H1 (cell line): Measurements from ENCODE around the gene FAM53B. TPM values are rescaled to one million over a fixed set of nuclear protein-coding genes. Genes with fewer than 3 reads are reported as not detected.

ENCODE experiments used
- CTCF ChIA-PET: fragments of 300-600 bp; sonication (Branson Sonifier 250); formaldehyde crosslinking; loops from one replicate; lab custom pipeline; 2021; ENCODE audit not compliant: partially characterized antibody; lab: Charles Lee
- POLR2A ChIA-PET: fragments of 300-600 bp; sonication (Branson Sonifier 250); formaldehyde crosslinking; loops from one replicate; lab custom pipeline; 2021; ENCODE audit warnings: inconsistent platforms; ENCODE audit not compliant: partially characterized antibody; lab: Charles Lee
- DNase-seq, 2 experiments: peaks; one replicate each; pipeline versions ENCODE4 v3.0.0 to v3.0.0-alpha.2; 2010 to 2022; ENCODE audit warnings: low spot score in 2 of 2, low read depth in 1 of 2, mixed read lengths in 1 of 2
- FAIRE-seq: peaks from 2 replicates; lab custom pipeline; 2011; peaks lifted over from hg19 to GRCh38; lab: Jason Lieb, UNC
- H2AFZ ChIP-seq: 2 replicates; pipeline ENCODE4 v1.8.1; 2012; ENCODE audit warnings: low read length, inconsistent platforms
- H2AK5ac ChIP-seq: 2 replicates; pipeline ENCODE4 v1.6.1; 2013; ENCODE audit warnings: low read depth, low read length
- H2BK120ac ChIP-seq: replicated peaks from 2 replicates; pipeline ENCODE3; 2013; ENCODE audit warnings: low read depth, low read length, inconsistent platforms
- H2BK12ac ChIP-seq: 2 replicates; pipeline ENCODE4 v1.6.1; 2013; ENCODE audit warnings: low read depth, low read length
- H2BK15ac ChIP-seq: 2 replicates; pipeline ENCODE4 v1.6.1; 2013; ENCODE audit warnings: low read length
- H2BK20ac ChIP-seq: 2 replicates; pipeline ENCODE4 v1.6.1; 2013; ENCODE audit warnings: low read length
- H2BK5ac ChIP-seq: 2 replicates; pipeline ENCODE4 v1.6.1; 2013; ENCODE audit warnings: low read depth, low read length
- H3K14ac ChIP-seq: 2 replicates; pipeline ENCODE4 v1.6.1; 2013; ENCODE audit warnings: inconsistent platforms; ENCODE audit not compliant: insufficient read length
- H3K18ac ChIP-seq: 2 replicates; pipeline ENCODE4 v1.6.1; 2013; ENCODE audit warnings: low read length; ENCODE audit errors: extremely low read depth
- H3K23ac ChIP-seq: 2 replicates; pipeline ENCODE4 v1.6.1; 2013; ENCODE audit warnings: inconsistent platforms; ENCODE audit not compliant: insufficient read length
- H3K23me2 ChIP-seq: 2 replicates; pipeline ENCODE4 v1.6.1; 2013; ENCODE audit warnings: low read depth, low read length
- H3K27ac ChIP-seq: 2 replicates; pipeline ENCODE4 v1.6.1; 2011; ENCODE audit warnings: low read depth, low read length, inconsistent platforms
- H3K27me3 ChIP-seq, 4 experiments: replicated peaks in 1 of 4; 1 replicate in 1 of 4; 2 replicates in 3 of 4; pipeline versions ENCODE4 v1.6.1 to v1.8.1; 2011 to 2013; ENCODE audit warnings: low read length in 3 of 4, mild to moderate bottlenecking in 3 of 4, inconsistent platforms in 2 of 4, mixed read lengths in 2 of 4, moderate library complexity in 1 of 4; ENCODE audit not compliant: control insufficient read depth in 3 of 4, insufficient read depth in 3 of 4; ENCODE audit errors: extremely low read depth in 1 of 4
- H3K36me3 ChIP-seq, 4 experiments: 2 replicates each; pipeline versions ENCODE4 v1.6.1 to v1.8.1; 2011 to 2013; ENCODE audit warnings: mild to moderate bottlenecking in 4 of 4, low read length in 3 of 4, moderate library complexity in 2 of 4, control low read depth in 1 of 4, inconsistent platforms in 1 of 4; ENCODE audit not compliant: insufficient read depth in 4 of 4, control insufficient read depth in 2 of 4
- H3K4ac ChIP-seq: replicated peaks from 2 replicates; pipeline ENCODE3; 2013; ENCODE audit warnings: low read length, low read depth, mixed read lengths, inconsistent platforms; ENCODE audit not compliant: insufficient read length
- H3K4me1 ChIP-seq, 4 experiments: replicated peaks in 1 of 4; 1 replicate in 1 of 4; 2 replicates in 3 of 4; pipeline versions ENCODE4 v1.6.1 to v1.8.1; 2011 to 2013; ENCODE audit warnings: low read length in 3 of 4, inconsistent platforms in 2 of 4, mixed read lengths in 1 of 4; ENCODE audit not compliant: insufficient read depth in 4 of 4, control insufficient read depth in 3 of 4
- H3K4me2 ChIP-seq, 2 experiments: 2 replicates each; pipeline versions ENCODE4 v1.6.1 to v1.8.1; 2011 to 2013; ENCODE audit warnings: low read depth in 2 of 2, low read length in 2 of 2, control low read depth in 1 of 2, inconsistent platforms in 1 of 2, mild to moderate bottlenecking in 1 of 2; ENCODE audit not compliant: insufficient read depth in 1 of 2
- H3K4me3 ChIP-seq, 4 experiments: fragments of 200-600, 300-600 bp in 1 of 4; sonication (generic), shearing (Covaris generic), sonication (Bioruptor Twin) in 1 of 4; 2 replicates each; pipeline versions ENCODE4 v1.5.1 to v1.8.1; 2011 to 2016; ENCODE audit warnings: low read length in 4 of 4, low read depth in 3 of 4, control low read depth in 2 of 4, inconsistent platforms in 2 of 4, mild to moderate bottlenecking in 2 of 4, mixed read lengths in 1 of 4, moderate library complexity in 1 of 4; ENCODE audit not compliant: insufficient read depth in 2 of 4; ENCODE audit errors: extremely low read depth in 1 of 4
- H3K56ac ChIP-seq: replicated peaks from 2 replicates; pipeline ENCODE3; 2013; ENCODE audit warnings: low read depth, mild to moderate bottlenecking, mixed read lengths, low read length, inconsistent platforms; ENCODE audit not compliant: insufficient read length
- H3K79me1 ChIP-seq: 2 replicates; pipeline ENCODE4 v1.6.1; 2013; ENCODE audit warnings: low read depth, low read length, control low read depth
- H3K79me2 ChIP-seq, 2 experiments: 2 replicates each; pipeline versions ENCODE4 v1.6.1 to v1.8.1; 2012 to 2013; ENCODE audit warnings: low read length in 2 of 2, mild to moderate bottlenecking in 2 of 2, inconsistent platforms in 1 of 2; ENCODE audit not compliant: insufficient read depth in 2 of 2, control insufficient read depth in 1 of 2
- H3K9ac ChIP-seq, 4 experiments: replicated peaks in 1 of 4; 1 replicate in 1 of 4; 2 replicates in 3 of 4; pipeline versions ENCODE4 v1.6.1 to v1.8.1; 2011 to 2013; ENCODE audit warnings: low read depth in 3 of 4, low read length in 3 of 4, control low read depth in 2 of 4, mild to moderate bottlenecking in 2 of 4, moderate library complexity in 2 of 4, inconsistent platforms in 1 of 4; ENCODE audit errors: extremely low read depth in 1 of 4
- H3K9me3 ChIP-seq, 2 experiments: 2 replicates each; pipeline versions ENCODE4 v1.6.1 to v1.8.1; 2012 to 2013; ENCODE audit warnings: mild to moderate bottlenecking in 2 of 2, moderate library complexity in 2 of 2, control low read depth in 1 of 2, inconsistent platforms in 1 of 2, low read depth in 1 of 2, low read length in 1 of 2, mixed read lengths in 1 of 2; ENCODE audit not compliant: insufficient read depth in 2 of 2
- H4K20me1 ChIP-seq, 2 experiments: replicated peaks in 1 of 2; 2 replicates each; pipeline versions ENCODE3 to v1.8.1; 2011 to 2013; ENCODE audit warnings: inconsistent platforms in 2 of 2, low read length in 2 of 2, mild to moderate bottlenecking in 1 of 2; ENCODE audit not compliant: insufficient read depth in 2 of 2, control insufficient read depth in 1 of 2
- H4K5ac ChIP-seq: 2 replicates; pipeline ENCODE4 v1.6.1; 2013; ENCODE audit warnings: low read length, low read depth, mixed read lengths, inconsistent platforms; ENCODE audit not compliant: insufficient read length
- H4K8ac ChIP-seq: 2 replicates; pipeline ENCODE4 v1.8.0; 2013; ENCODE audit warnings: mild to moderate bottlenecking, moderate library complexity, low read length, inconsistent platforms; ENCODE audit not compliant: insufficient read depth; ENCODE audit errors: extremely low read depth
- H4K91ac ChIP-seq: replicated peaks from 2 replicates; pipeline ENCODE3; 2013; ENCODE audit warnings: low read length, mixed read lengths, inconsistent platforms; ENCODE audit not compliant: insufficient read length
- ASH2L ChIP-seq: fragments of 200-600, 300-600 bp; sonication (generic); IDR thresholded peaks from one replicate; pipeline ENCODE4 v1.7.1; 2017; ENCODE audit warnings: low read length
- GABPA ChIP-seq: IDR thresholded peaks from 2 replicates; pipeline ENCODE4 v1.6.1; 2011; ENCODE audit warnings: mild to moderate bottlenecking, low read length, moderate library complexity, borderline replicate concordance; ENCODE audit not compliant: insufficient read depth
- RNF2 ChIP-seq: fragments of 200-900, 300-1000 bp; sonication (generic); IDR thresholded peaks from 2 replicates; pipeline ENCODE4 v1.7.1; 2016; ENCODE audit warnings: borderline replicate concordance, low read depth, mild to moderate bottlenecking, antibody characterized with exemption, low read length; ENCODE audit not compliant: poor library complexity, severe bottlenecking; ENCODE audit errors: missing control alignments
- RXRA ChIP-seq: IDR thresholded peaks from 2 replicates; pipeline ENCODE4 v1.6.1; 2011; ENCODE audit warnings: low read depth, mild to moderate bottlenecking, low read length, moderate library complexity; ENCODE audit not compliant: insufficient read depth
- TBP ChIP-seq: IDR thresholded peaks from 2 replicates; pipeline ENCODE4 v1.6.1; 2011; ENCODE audit warnings: low read depth, low read length, improper control_type of control experiment
- WGBS, 2 experiments: shearing (Covaris generic) in 1 of 2; methylation state at CpG; one replicate each; pipeline versions ENCODE4 v1.1.6 to v1.1.7; 2013 to 2015; ENCODE audit warnings: low lambda C conversion rate in 2 of 2, mixed read lengths in 2 of 2, inconsistent platforms in 1 of 2, low coverage in 1 of 2, missing lambda C conversion rate in 1 of 2; ENCODE audit not compliant: insufficient replicate concordance in 2 of 2, insufficient coverage in 1 of 2, insufficient read length in 1 of 2; ENCODE audit errors: extremely low coverage in 1 of 2, missing lambda C conversion rate in 1 of 2; 5-methylcytosine and 5-hydroxymethylcytosine counted together
- polyA plus RNA-seq, 7 experiments: library from polyadenylated mRNA; depleted of rRNA in 3 of 7; stranded (reverse) in 5 of 7; unstranded in 2 of 7; fragments of >200 nt in 5 of 7; fragments of 200-250 nt in 2 of 7; gene quantifications; 1 replicate in 5 of 7; 2 replicates in 1 of 7; 4 replicates in 1 of 7; pipeline versions ENCODE4 v1.2.1 to v1.2.3, GENCODE V29; 2011 to 2013; ENCODE audit warnings: missing spikeins in 2 of 7, mixed read lengths in 2 of 7
- total RNA-seq: library from RNA; stranded (reverse); fragmentation: NEBNext Ultra II Directional; extraction: Animal tissue kit (Norgen Biotek cat#: 25700); gene quantifications from 2 replicates; pipeline ENCODE4 v1.2.1, GENCODE V29; 2021

Gene FAM53B
- total and polyA plus RNA-seq, 2 of the 8 experiments (the other 6 are each of a cell fraction or from before 2014, with no cell fraction given): 5.3 to 14.4 TPM

DNA sequence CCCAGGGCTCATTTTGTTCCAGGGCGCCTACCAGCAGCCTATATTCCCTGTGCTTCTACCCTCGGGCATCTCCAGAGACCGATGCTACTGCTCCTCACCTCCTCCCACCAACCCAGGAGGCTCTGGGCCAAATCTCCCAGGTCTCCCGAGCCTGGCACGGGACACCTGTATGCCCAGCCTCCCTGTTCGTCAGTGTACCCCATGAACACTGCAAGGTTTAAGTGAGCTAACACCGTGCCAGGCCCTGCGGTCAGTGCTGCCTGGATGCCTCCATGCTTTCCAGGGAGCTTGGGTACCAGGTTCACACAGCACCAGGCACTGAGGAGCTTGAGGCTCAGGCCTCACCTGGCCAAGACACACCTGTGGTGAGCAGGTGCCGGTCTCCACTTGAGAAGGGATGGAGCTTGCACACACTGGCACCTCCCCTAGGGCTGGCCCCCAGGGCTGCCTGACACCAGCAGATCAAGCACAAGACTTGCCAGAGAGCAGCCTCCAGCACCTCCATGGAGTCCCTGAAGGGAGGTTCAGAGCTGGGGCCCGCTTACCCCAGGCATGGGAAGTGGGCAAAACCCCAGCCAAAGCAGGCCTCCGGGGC, 80.3 kb downstream of the FAM53B start:
- Histone ChIP-seq H3K4ac (no peak overlapping the region), H3K56ac (no peak overlapping the region), H2AK5ac (no peak overlapping the region), H3K4me1 (peaks cover 0 to 3% (median 0%) of the 10 kb centered on the region in 4 experiments; a peak in 2 of 7 replicates), H3K23ac (no peak overlapping the region), H3K79me2 (no peaks in the 10 kb centered on the region), H2BK120ac (no peak overlapping the region), H2BK12ac (no peak overlapping the region), H3K36me3 (no peaks in the 10 kb centered on the region; a peak in 1 of 8 replicates), H4K8ac (no peak overlapping the region; the same call in 1 of the 2 replicates)
- no peak for FAIRE-seq
- POLR2A ChIA-PET: interaction anchor here (1.6 kb wide), 1 partner anchor 10 kb away, joined by 5 read pairs; no protein-coding TSS in a partner anchor
- 93% methylated on average over 11 of the region's 11 CpGs; no CpG with 5 or more reads in 1 of the 2 experiments for WGBS, 2 experiments
- TF ChIP-seq GABPA: no peak
- no peak for TF ChIP-seq RNF2
- no peak for TF ChIP-seq TBP
- TF ChIP-seq ASH2L: no peak
- TF ChIP-seq RXRA: no peak
- TF ChIP-seq, all 59 proteins: peak for 0
- H3K18ac ChIP-seq: no peak overlapping the region; the same call in 1 of the 2 replicates
- no peak overlapping the region; the same call in 1 of the 2 replicates for H2BK5ac ChIP-seq
- no peak overlapping the region for H2AFZ ChIP-seq
- no peak overlapping the region for H3K4me3 ChIP-seq
- no peak overlapping the region for H4K5ac ChIP-seq
- no peak overlapping the region for H2BK20ac ChIP-seq
- CTCF ChIA-PET: interaction anchor here (0.7 to 3.4 kb wide), 12 partner anchors 8 to 77 kb away, joined by 3 to 10 read pairs (median 4); no protein-coding TSS in a partner anchor
- H3K4me2 ChIP-seq: no peak overlapping the region
- H4K20me1 ChIP-seq: peaks cover 0 to 4% of the 10 kb centered on the region in 2 experiments
- H3K79me1 ChIP-seq: no peaks in the 10 kb centered on the region; the same call in 1 of the 2 replicates
- H3K9me3 ChIP-seq: no peaks in the 10 kb centered on the region
- no peak overlapping the region for H3K14ac ChIP-seq
- H3K27me3 ChIP-seq: no peaks in the 10 kb centered on the region
- no peak for DNase-seq
- no peak overlapping the region for H4K91ac ChIP-seq
- H2BK15ac ChIP-seq: no peak overlapping the region
- no peak overlapping the region for H3K27ac ChIP-seq
- H3K23me2 ChIP-seq: no peaks in the 10 kb centered on the region
- no peak overlapping the region for H3K9ac ChIP-seq
